HCT116 (cell line): Measurements from ENCODE around the gene CCDC121.

Source experiments
- CEBPB ChIP-seq: IDR thresholded peaks from 2 replicates; pipeline ENCODE4 v1.6.1; 2012; ENCODE audit warnings: low read depth
- MAX ChIP-seq: IDR thresholded peaks from 2 replicates; pipeline ENCODE4 v1.6.1; 2012
- SP1 ChIP-seq: IDR thresholded peaks from 2 replicates; pipeline ENCODE4 v1.6.1; 2012; ENCODE audit warnings: low read depth
- ZNF274 ChIP-seq: fragments of 200-500 bp; sonication (Bioruptor generic); IDR thresholded peaks from 2 replicates; pipeline ENCODE4 v1.6.1; 2014; ENCODE audit warnings: mild to moderate bottlenecking, low read depth, low read length, inconsistent platforms

GRCh38 chr2:27621524-27621923 lies 7.3 kb downstream of the CCDC121 start:
- TF ChIP-seq CEBPB = no peak
- no peak for TF ChIP-seq MAX
- TF ChIP-seq ZNF274 = no peak
- TF ChIP-seq SP1 = no peak
